Measurements from ENCODE around the gene PRPS1L1. TPM values are rescaled to one million over a fixed set of nuclear protein-coding genes. Genes with fewer than 3 reads are reported as not detected.

PRPS1L1 gene
- total RNA-seq, 1 experiment from 2014 or later: not detected

- Histone ChIP-seq H3K4me1 (no peaks in the 10 kb centered on the region), H3K4me3 (ENCODE audit: low read depth, low read length) (no peak overlapping the region), H3K9me3 (no peaks in the 10 kb centered on the region), H3K27me3 (replicated peaks; ENCODE audit: control insufficient read depth, insufficient read depth, low read length) (no peaks in the 10 kb centered on the region), H3K36me3 (ENCODE audit: control insufficient read depth, insufficient read depth, low read length) (no peaks in the 10 kb centered on the region)
- DNase-seq: no peak
- POLR2A ChIA-PET: no interaction called here
- no peak overlapping the region for H3K27ac Mint-ChIP-seq (ENCODE audit: unreplicated experiment)
- CTCF ChIA-PET: interaction anchor here (0.8 to 1.1 kb wide), 2 partner anchors 49 to 217 kb away, joined by 3 to 4 read pairs; no protein-coding TSS in a partner anchor
- no peaks in the 10 kb centered on the region for H3K27me3 Mint-ChIP-seq (ENCODE audit: insufficient read depth, unreplicated experiment)
- intact Hi-C loops (cut with micrococcal nuclease; ENCODE audit: unreplicated experiment): no loop called here
- no peaks in the 10 kb centered on the region for H3K36me3 Mint-ChIP-seq (ENCODE audit: insufficient read depth, unreplicated experiment)
- TF ChIP-seq CTCF (IDR thresholded peaks at IDR 0.05; ENCODE audit: insufficient read depth in 1 of 2, low read depth in 1 of 2, low read length in 1 of 2, severe bottlenecking in 1 of 2, unreplicated experiment in 1 of 2): no peak
- peaks cover 6% of the 10 kb centered on the region for H3K4me1 Mint-ChIP-seq (ENCODE audit: low read depth, unreplicated experiment)
- no TSS peak for BruUV-seq (replicated peaks)
- no peak overlapping the region for H3K4me3 Mint-ChIP-seq (ENCODE audit: unreplicated experiment)
- H3K9me3 Mint-ChIP-seq (ENCODE audit: unreplicated experiment): no peaks in the 10 kb centered on the region
Observed at GRCh38 chr7:17986851-17987250, 40.8 kb downstream of the PRPS1L1 start.

- intact Hi-C loops (cut with micrococcal nuclease; ENCODE audit: unreplicated experiment): no loop called here
- ChIA-PET CTCF (interaction anchor here (1.1 kb wide), 1 partner anchor 48 kb away, joined by 3 read pairs; no protein-coding TSS in a partner anchor), POLR2A (no interaction called here)
- H3K4me1 Mint-ChIP-seq (ENCODE audit: low read depth, unreplicated experiment): peaks cover 6% of the 10 kb centered on the region
- TF ChIP-seq CTCF (IDR thresholded peaks at IDR 0.05; ENCODE audit: insufficient read depth in 1 of 2, low read depth in 1 of 2, low read length in 1 of 2, severe bottlenecking in 1 of 2, unreplicated experiment in 1 of 2): no peak
- Histone ChIP-seq H3K4me3 (ENCODE audit: low read depth, low read length) (no peak overlapping the region), H3K9me3 (no peaks in the 10 kb centered on the region), H3K36me3 (ENCODE audit: control insufficient read depth, insufficient read depth, low read length) (no peaks in the 10 kb centered on the region), H3K4me1 (no peaks in the 10 kb centered on the region), H3K27me3 (replicated peaks; ENCODE audit: control insufficient read depth, insufficient read depth, low read length) (no peaks in the 10 kb centered on the region)
- no peak overlapping the region for H3K27ac Mint-ChIP-seq (ENCODE audit: unreplicated experiment)
- no peak overlapping the region for H3K4me3 Mint-ChIP-seq (ENCODE audit: unreplicated experiment)
- H3K27me3 Mint-ChIP-seq (ENCODE audit: insufficient read depth, unreplicated experiment): no peaks in the 10 kb centered on the region
- H3K36me3 Mint-ChIP-seq (ENCODE audit: insufficient read depth, unreplicated experiment): no peaks in the 10 kb centered on the region
- no TSS peak for BruUV-seq (replicated peaks)
- no peaks in the 10 kb centered on the region for H3K9me3 Mint-ChIP-seq (ENCODE audit: unreplicated experiment)
- no peak for DNase-seq
Observed at GRCh38 chr7:17985473-17986239, 42.0 kb downstream of the PRPS1L1 start.

- TF ChIP-seq CTCF (IDR thresholded peaks at IDR 0.05; ENCODE audit: insufficient read depth in 1 of 2, low read depth in 1 of 2, low read length in 1 of 2, severe bottlenecking in 1 of 2, unreplicated experiment in 1 of 2): no peak
- Histone ChIP-seq H3K9me3 (no peaks in the 10 kb centered on the region), H3K4me3 (ENCODE audit: low read depth, low read length) (no peak overlapping the region), H3K36me3 (ENCODE audit: control insufficient read depth, insufficient read depth, low read length) (no peaks in the 10 kb centered on the region), H3K4me1 (no peaks in the 10 kb centered on the region), H3K27me3 (replicated peaks; ENCODE audit: control insufficient read depth, insufficient read depth, low read length) (no peaks in the 10 kb centered on the region)
- no peaks in the 10 kb centered on the region for H3K9me3 Mint-ChIP-seq (ENCODE audit: unreplicated experiment)
- no TSS peak for BruUV-seq (replicated peaks)
- POLR2A ChIA-PET: no interaction called here
- CTCF ChIA-PET: no interaction called here
- no peaks in the 10 kb centered on the region for H3K36me3 Mint-ChIP-seq (ENCODE audit: insufficient read depth, unreplicated experiment)
- no peaks in the 10 kb centered on the region for H3K27me3 Mint-ChIP-seq (ENCODE audit: insufficient read depth, unreplicated experiment)
- intact Hi-C loops (cut with micrococcal nuclease; ENCODE audit: unreplicated experiment): no loop called here
- H3K4me3 Mint-ChIP-seq (ENCODE audit: unreplicated experiment): no peak overlapping the region
- DNase-seq: no peak
- peaks cover 6% of the 10 kb centered on the region for H3K4me1 Mint-ChIP-seq (ENCODE audit: low read depth, unreplicated experiment)
- no peak overlapping the region for H3K27ac Mint-ChIP-seq (ENCODE audit: unreplicated experiment)
Observed at GRCh38 chr7:17984288-17984687, 43.4 kb downstream of the PRPS1L1 start.

All from Caco-2 (cell line).